Measurements from ENCODE around the gene FLOT2.

FLOT2 gene

DNA sequence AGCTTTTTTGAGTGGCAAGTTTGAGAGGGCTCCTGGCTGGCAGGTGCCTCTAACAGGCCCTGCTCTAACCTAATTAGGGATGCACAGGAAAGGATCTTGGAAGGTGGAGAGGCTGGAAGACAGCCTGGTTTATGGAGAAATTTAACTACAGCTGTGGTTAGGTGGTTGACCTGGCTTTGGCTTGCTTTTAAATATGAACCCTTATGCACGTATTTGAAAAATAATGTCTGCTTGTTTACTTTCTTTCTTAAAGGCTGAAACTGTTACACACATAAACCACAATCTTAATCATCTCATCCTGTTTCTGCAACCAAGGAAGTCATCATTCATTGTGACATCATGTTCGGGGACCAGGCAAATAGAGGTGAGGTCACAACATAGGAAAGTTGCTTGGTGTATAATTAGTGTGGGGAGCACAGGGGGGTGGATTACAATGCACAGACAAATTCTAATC is 28.4 kb upstream of the FLOT2 start:
- TF ChIP-seq, protein P1, sequence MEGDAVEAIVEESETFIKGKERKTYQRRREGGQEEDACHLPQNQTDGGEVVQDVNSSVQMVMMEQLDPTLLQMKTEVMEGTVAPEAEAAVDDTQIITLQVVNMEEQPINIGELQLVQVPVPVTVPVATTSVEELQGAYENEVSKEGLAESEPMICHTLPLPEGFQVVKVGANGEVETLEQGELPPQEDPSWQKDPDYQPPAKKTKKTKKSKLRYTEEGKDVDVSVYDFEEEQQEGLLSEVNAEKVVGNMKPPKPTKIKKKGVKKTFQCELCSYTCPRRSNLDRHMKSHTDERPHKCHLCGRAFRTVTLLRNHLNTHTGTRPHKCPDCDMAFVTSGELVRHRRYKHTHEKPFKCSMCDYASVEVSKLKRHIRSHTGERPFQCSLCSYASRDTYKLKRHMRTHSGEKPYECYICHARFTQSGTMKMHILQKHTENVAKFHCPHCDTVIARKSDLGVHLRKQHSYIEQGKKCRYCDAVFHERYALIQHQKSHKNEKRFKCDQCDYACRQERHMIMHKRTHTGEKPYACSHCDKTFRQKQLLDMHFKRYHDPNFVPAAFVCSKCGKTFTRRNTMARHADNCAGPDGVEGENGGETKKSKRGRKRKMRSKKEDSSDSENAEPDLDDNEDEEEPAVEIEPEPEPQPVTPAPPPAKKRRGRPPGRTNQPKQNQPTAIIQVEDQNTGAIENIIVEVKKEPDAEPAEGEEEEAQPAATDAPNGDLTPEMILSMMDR (IDR thresholded peaks at IDR 0.05; ENCODE audit: low read depth, low read length), result no peak
- Histone ChIP-seq H3K36me3 (peaks cover 71% of the 10 kb centered on the region), H3K4me3 (ENCODE audit: low read depth, low read length) (no peak overlapping the region), H3K27me3 (ENCODE audit: insufficient read depth, low read depth, severe bottlenecking) (no peaks in the 10 kb centered on the region), H3K9me3 (ENCODE audit: severe bottlenecking) (no peaks in the 10 kb centered on the region), H3K27ac (no peak overlapping the region)
- DNase-seq, result no peak

DNA sequence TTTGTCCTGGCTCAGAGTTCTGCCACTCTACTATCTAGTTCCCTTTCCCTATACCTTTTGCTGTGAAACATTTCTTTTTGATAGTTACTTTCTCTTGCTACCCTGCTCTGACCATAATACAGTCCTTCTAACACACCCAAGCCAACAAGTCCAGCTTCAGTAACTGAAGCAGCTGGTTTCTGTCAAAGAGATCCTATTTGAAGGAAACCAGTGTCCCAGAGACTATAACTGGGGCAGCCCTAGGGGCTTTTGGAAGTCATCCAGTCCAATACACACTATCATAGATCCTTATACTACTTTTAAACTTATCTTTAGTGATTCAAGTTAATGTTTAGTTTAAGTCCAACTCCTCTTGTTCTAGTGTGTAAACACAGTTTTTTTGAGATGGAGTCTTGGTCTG is 22.7 kb upstream of the FLOT2 start:
- Histone ChIP-seq H3K4me3 (ENCODE audit: low read depth, low read length) (no peak overlapping the region), H3K36me3 (peaks cover 96% of the 10 kb centered on the region), H3K27me3 (ENCODE audit: insufficient read depth, low read depth, severe bottlenecking) (no peaks in the 10 kb centered on the region), H3K27ac (no peak overlapping the region; the same call in 1 of the 2 replicates), H3K9me3 (ENCODE audit: severe bottlenecking) (no peaks in the 10 kb centered on the region)
- TF ChIP-seq, protein P1 (IDR thresholded peaks at IDR 0.05; ENCODE audit: low read depth, low read length), result no peak
- DNase-seq, result no peak

DNA sequence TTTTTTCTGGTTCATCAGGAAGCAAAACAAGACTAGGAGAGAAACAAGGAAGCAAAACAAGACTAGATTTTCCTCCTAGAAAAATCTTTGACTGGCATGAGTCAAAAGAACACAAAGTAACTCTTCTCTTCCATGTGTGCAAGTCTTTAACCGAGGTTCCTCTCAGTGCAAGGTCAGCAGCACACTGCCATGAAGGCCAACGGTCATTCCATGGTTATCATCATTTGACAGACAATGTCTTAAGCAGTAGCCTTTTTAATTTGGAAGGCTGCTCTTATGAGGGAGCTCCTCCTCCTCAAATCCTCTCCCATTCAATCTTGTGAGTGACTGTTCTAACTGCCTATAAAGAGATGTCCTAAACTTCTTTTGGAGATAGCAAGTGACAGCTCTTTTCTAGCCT is 20.8 kb upstream of the FLOT2 start:
- TF ChIP-seq, protein P1 (IDR thresholded peaks at IDR 0.05; ENCODE audit: low read depth, low read length), result no peak
- H3K9me3 ChIP-seq (ENCODE audit: severe bottlenecking), result no peaks in the 10 kb centered on the region
- H3K27me3 ChIP-seq (ENCODE audit: insufficient read depth, low read depth, severe bottlenecking), result no peaks in the 10 kb centered on the region
- DNase-seq, result no peak
- no peak overlapping the region for H3K27ac ChIP-seq
- H3K36me3 ChIP-seq, result peaks cover 98% of the 10 kb centered on the region
- H3K4me3 ChIP-seq (ENCODE audit: low read depth, low read length), result no peak overlapping the region

DNA sequence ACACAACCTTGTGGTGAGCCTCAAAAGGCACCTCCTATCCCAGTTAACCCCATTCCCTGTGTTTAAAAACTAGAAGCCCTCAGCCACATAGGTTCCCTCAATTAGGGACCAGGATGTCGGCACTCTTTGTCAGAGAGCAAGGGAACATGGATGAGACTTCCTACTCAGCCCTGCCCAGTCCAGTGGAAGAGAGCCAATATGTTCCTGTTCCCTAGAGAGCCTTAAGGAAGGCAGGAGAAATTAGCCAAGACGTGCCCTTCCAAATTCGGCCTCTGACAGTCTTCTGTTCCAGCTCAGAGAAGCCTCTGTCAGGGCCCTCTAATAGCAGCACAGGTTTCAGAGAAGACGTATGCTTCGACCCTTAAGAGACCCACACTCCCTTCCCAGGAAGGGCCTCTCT is 19.9 kb upstream of the FLOT2 start:
- peaks cover 98% of the 10 kb centered on the region for H3K36me3 ChIP-seq
- TF ChIP-seq, protein P1 (IDR thresholded peaks at IDR 0.05; ENCODE audit: low read depth, low read length), result no peak

DNA sequence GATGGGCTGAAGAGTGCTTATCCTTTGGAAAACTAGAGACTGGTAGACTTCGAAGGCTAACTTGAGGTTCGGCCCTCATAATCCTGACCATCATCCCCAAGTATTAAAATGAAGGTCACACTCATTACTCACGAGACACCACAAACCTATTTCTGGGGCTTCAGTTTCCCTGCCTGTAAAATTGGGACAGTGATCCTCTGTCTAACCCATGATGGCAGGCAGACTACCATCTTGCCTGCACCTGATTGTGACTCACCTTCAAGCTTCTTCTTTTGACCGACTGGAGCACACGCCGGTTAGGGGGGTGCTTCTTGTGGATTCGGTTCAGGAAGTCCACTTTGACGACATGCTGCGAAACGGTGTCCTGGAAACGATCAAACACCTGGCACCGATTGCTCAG is 19.5 kb upstream of the FLOT2 start:
- Histone ChIP-seq H3K36me3 (peaks cover 98% of the 10 kb centered on the region), H3K9me3 (ENCODE audit: severe bottlenecking) (no peaks in the 10 kb centered on the region), H3K27ac (peak overlapping the region; percentile 24; the same call in 1 of the 2 replicates), H3K4me3 (ENCODE audit: low read depth, low read length) (no peak overlapping the region), H3K27me3 (ENCODE audit: insufficient read depth, low read depth, severe bottlenecking) (no peaks in the 10 kb centered on the region)
- DNase-seq, result no peak
- TF ChIP-seq, protein P1 (IDR thresholded peaks at IDR 0.05; ENCODE audit: low read depth, low read length), result no peak

More for the DNA sequence above, 19.9 kb upstream of the FLOT2 start:
- no peaks in the 10 kb centered on the region for H3K9me3 ChIP-seq (ENCODE audit: severe bottlenecking)
- no peak for DNase-seq
- H3K4me3 ChIP-seq (ENCODE audit: low read depth, low read length), result no peak overlapping the region
- peak overlapping the region; percentile 24; the same call in 1 of the 2 replicates for H3K27ac ChIP-seq
- no peaks in the 10 kb centered on the region for H3K27me3 ChIP-seq (ENCODE audit: insufficient read depth, low read depth, severe bottlenecking)

DNA sequence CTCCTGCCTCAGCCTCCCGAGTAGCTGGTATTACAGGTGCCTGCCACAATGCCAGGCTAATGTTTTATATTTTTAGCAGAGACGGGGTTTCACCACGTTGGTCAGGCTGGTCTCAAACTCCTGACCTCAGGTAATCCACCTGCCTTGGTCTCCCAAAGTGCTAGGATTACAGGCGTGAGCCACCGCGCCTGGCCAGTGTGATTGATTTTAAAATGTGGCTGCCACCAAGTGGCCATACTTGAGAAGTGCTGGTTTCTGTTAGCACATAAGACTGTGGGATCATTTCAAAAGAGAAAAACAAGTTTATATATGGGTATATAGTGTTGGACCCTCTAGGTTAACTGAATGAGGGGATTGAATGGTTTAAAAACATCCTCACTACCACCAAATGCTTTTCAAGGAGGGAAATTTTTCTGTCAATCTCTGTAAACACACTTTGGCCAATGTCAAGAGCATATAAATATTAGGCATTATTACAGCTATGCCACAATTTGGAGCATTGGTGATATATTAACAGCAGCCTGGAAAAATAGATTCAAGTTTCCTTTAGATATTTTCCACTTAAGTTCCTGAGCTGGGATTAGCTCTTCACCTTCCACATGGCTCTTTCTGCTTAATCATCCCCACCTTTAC is 18.9 kb upstream of the FLOT2 start:
- TF ChIP-seq, protein P1 (IDR thresholded peaks at IDR 0.05; ENCODE audit: low read depth, low read length), result peak; percentile 50
- H3K27me3 ChIP-seq (ENCODE audit: insufficient read depth, low read depth, severe bottlenecking), result no peaks in the 10 kb centered on the region
- peak; percentile 65 for DNase-seq
- peaks cover 98% of the 10 kb centered on the region for H3K36me3 ChIP-seq
- no peak overlapping the region for H3K4me3 ChIP-seq (ENCODE audit: low read depth, low read length)
- H3K9me3 ChIP-seq (ENCODE audit: severe bottlenecking), result no peaks in the 10 kb centered on the region
- H3K27ac ChIP-seq, result no peak overlapping the region
